22Rv1 (cell line): ENCODE measurements around the gene PYDC1.

ENCODE experiments used
- CTCF ChIP-seq: fragments of 450-650 bp; IDR thresholded peaks from 2 replicates; pipeline ENCODE4 v1.5.1; 2017; ENCODE audit warnings: mild to moderate bottlenecking
- ZFX ChIP-seq: fragments of 450-650 bp; IDR thresholded peaks from 2 replicates; pipeline ENCODE4 v1.6.1; 2017; ENCODE audit warnings: antibody characterized with exemption, borderline replicate concordance

- TF ChIP-seq CTCF (no peak), ZFX (no peak)
These were observed 26.9 kb downstream of the PYDC1 start for GRCh38 chr16:31190061-31190460.
